Lung (tissue), 12 donors: ENCODE results near the gene CACUL1. TPM values are rescaled to one million over a fixed set of nuclear protein-coding genes. Genes with fewer than 3 reads are reported as not detected.
A peak's percentile ranks its signal among the peaks of the same experiment; 100 is the strongest.

Experiments used
- ATAC-seq: fragments of 200-7000 bp; cut with Tn5 transposase; one replicate; pipeline ENCODE4 v1.9.1; 2020; ENCODE audit warnings: moderate number of reproducible peaks; ENCODE audit not compliant: insufficient read depth, low FRiP score
- DNase-seq, 3 donors: peaks; one replicate each; pipeline ENCODE4 v3.0.0-alpha.2; 2013 to 2017
- H3K27ac ChIP-seq, 2 donors: one replicate each; pipeline ENCODE4 v1.5.1; 2013; ENCODE audit warnings: mild to moderate bottlenecking in 2 of 2, moderate library complexity in 2 of 2, control low read depth in 1 of 2, inconsistent platforms in 1 of 2, low read depth in 1 of 2, low read length in 1 of 2
- H3K27me3 ChIP-seq, 3 donors: one replicate each; pipeline ENCODE4 v1.5.1; 2013; ENCODE audit warnings: low read length in 2 of 3; ENCODE audit not compliant: control insufficient read depth in 3 of 3, insufficient read depth in 3 of 3
- H3K36me3 ChIP-seq, 4 donors: one replicate each; pipeline ENCODE4 v1.5.1; 2013; ENCODE audit warnings: low read length in 4 of 4, mild to moderate bottlenecking in 1 of 4, moderate library complexity in 1 of 4; ENCODE audit not compliant: control insufficient read depth in 4 of 4, insufficient read depth in 4 of 4
- H3K4me1 ChIP-seq, 5 donors: one replicate each; pipeline ENCODE4 v1.5.1; 2013; ENCODE audit warnings: low read length in 5 of 5, mild to moderate bottlenecking in 2 of 5, moderate library complexity in 1 of 5; ENCODE audit not compliant: control insufficient read depth in 5 of 5, insufficient read depth in 5 of 5
- H3K4me3 ChIP-seq: one replicate; pipeline ENCODE4 v1.5.1; 2013; ENCODE audit warnings: mild to moderate bottlenecking, control low read depth, moderate library complexity
- H3K9ac ChIP-seq, 2 donors: one replicate each; pipeline ENCODE4 v1.5.1; 2013; ENCODE audit warnings: low read length in 2 of 2, control low read depth in 1 of 2; ENCODE audit not compliant: insufficient read depth in 1 of 2
- H3K9me3 ChIP-seq, 4 donors: one replicate each; pipeline ENCODE4 v1.5.1; 2013; ENCODE audit warnings: low read length in 3 of 4, mild to moderate bottlenecking in 1 of 4, moderate library complexity in 1 of 4; ENCODE audit not compliant: control insufficient read depth in 4 of 4, insufficient read depth in 3 of 4
- WGBS, 2 donors: extraction: QIAGEN DNeasy Blood & Tissue Kit; methylation state at CpG; one replicate each; pipeline ENCODE4 v1.1.7; 2013; 5-methylcytosine and 5-hydroxymethylcytosine counted together
- polyA plus RNA-seq, 2 donors: library from polyadenylated mRNA; stranded (reverse); fragments of 200-250 nt; gene quantifications; one replicate each; pipeline ENCODE4 v1.2.1, GENCODE V29; 2013
- total RNA-seq, 2 donors: library from RNA; depleted of rRNA in 1 of 2; stranded (reverse); fragments of >200 nt in 1 of 2; gene quantifications; one replicate each; pipeline ENCODE4 v1.2.1, GENCODE V29; 2014 to 2021
- TF ChIP-seq, protein P1 (sequence below): IDR thresholded peaks from 2 replicates; pipeline ENCODE4 v1.5.1; 2012; ENCODE audit warnings: mild to moderate bottlenecking; ENCODE audit errors: control extremely low read depth, extremely low read depth
- donor health status: control.
- donor health status: control.
- donor health status: Bipolar disorder and iron deficiency.
- donor health status: healthy.
- donor health status: DM: yes; HTN: yes; CAD: no.

CACUL1 gene
- total and polyA plus RNA-seq, 4 donors, result 7.9 to 66.3 (median 23.0) TPM

GRCh38 chr10:118669835-118670234, 84.9 kb downstream of the CACUL1 start:
- Histone ChIP-seq H3K9me3 (no peaks in the 10 kb centered on the region), H3K36me3 (peaks cover 0 to 4% (median 2%) of the 10 kb centered on the region in 4 donors), H3K9ac (peak overlapping the region in 1 of 2 donors; percentile 15), H3K4me3 (no peak overlapping the region), H3K27me3 (no peaks in the 10 kb centered on the region), H3K4me1 (peaks cover 0 to 36% (median 6%) of the 10 kb centered on the region in 5 donors), H3K27ac (no peak overlapping the region)
- ATAC-seq (no peak), DNase-seq (no peak)
- TF ChIP-seq, protein P1, sequence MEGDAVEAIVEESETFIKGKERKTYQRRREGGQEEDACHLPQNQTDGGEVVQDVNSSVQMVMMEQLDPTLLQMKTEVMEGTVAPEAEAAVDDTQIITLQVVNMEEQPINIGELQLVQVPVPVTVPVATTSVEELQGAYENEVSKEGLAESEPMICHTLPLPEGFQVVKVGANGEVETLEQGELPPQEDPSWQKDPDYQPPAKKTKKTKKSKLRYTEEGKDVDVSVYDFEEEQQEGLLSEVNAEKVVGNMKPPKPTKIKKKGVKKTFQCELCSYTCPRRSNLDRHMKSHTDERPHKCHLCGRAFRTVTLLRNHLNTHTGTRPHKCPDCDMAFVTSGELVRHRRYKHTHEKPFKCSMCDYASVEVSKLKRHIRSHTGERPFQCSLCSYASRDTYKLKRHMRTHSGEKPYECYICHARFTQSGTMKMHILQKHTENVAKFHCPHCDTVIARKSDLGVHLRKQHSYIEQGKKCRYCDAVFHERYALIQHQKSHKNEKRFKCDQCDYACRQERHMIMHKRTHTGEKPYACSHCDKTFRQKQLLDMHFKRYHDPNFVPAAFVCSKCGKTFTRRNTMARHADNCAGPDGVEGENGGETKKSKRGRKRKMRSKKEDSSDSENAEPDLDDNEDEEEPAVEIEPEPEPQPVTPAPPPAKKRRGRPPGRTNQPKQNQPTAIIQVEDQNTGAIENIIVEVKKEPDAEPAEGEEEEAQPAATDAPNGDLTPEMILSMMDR, result no peak
- WGBS, 2 donors, result 70 to 77% methylated on average over 3 of the region's 3 CpGs

- Histone ChIP-seq H3K27ac (no peak overlapping the region), H3K4me3 (no peak overlapping the region), H3K9ac (peak overlapping the region in 1 of 2 donors; percentile 15), H3K27me3 (no peaks in the 10 kb centered on the region), H3K36me3 (peaks cover 0 to 4% (median 2%) of the 10 kb centered on the region in 4 donors), H3K4me1 (peaks cover 0 to 36% (median 6%) of the 10 kb centered on the region in 5 donors), H3K9me3 (no peaks in the 10 kb centered on the region)
- DNase-seq (peak; percentile 73 to 89 (median 85)), ATAC-seq (no peak)
- WGBS, 2 donors, result 22 to 23% methylated on average over 20 of the region's 20 CpGs
- TF ChIP-seq, protein P1, result no peak
These were observed 85.6 kb downstream of the CACUL1 start for GRCh38 chr10:118669020-118669791.

- TF ChIP-seq, protein P1, result no peak
- 60 to 67% methylated on average over 9 of the region's 9 CpGs for WGBS, 2 donors
These were observed 86.4 kb downstream of the CACUL1 start for GRCh38 chr10:118668228-118668952.

More at GRCh38 chr10:118668228-118668952, 86.4 kb downstream of the CACUL1 start:
- no peaks in the 10 kb centered on the region for H3K9me3 ChIP-seq
- peaks cover 0 to 1% (median 0%) of the 10 kb centered on the region in 4 donors for H3K36me3 ChIP-seq
- H3K4me3 ChIP-seq, result no peak overlapping the region
- ATAC-seq (no peak), DNase-seq (no peak)
- H3K27me3 ChIP-seq, result no peaks in the 10 kb centered on the region
- H3K4me1 ChIP-seq, result peaks cover 0 to 36% (median 6%) of the 10 kb centered on the region in 5 donors
- H3K27ac ChIP-seq, result no peak overlapping the region
- H3K9ac ChIP-seq, result no peak overlapping the region
